ENCODE data around the gene ANKS6.

Gene ANKS6

DNA sequence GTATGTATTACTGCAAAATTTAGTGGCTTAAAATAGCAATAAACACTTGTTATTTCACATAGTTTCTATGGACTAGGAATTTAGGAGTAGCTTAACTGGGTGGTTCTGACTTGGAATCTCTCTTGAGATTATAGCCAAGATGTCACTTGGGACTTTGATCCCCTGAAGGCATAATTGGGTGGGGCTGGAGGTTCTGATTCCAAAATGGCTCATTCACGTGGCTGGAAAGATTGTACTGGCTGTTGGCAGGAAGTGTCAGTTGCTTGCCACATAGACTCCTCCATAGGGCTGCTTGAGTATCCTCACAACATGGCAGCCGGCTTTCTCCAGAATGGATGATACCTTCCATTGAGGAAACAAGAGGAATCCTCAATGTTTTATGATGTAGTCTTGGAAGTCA is 22.4 kb upstream of the ANKS6 start:
- no peak for DNase-seq (ENCODE audit: extremely low read depth in 1 of 2, low read depth in 1 of 2)

DNA sequence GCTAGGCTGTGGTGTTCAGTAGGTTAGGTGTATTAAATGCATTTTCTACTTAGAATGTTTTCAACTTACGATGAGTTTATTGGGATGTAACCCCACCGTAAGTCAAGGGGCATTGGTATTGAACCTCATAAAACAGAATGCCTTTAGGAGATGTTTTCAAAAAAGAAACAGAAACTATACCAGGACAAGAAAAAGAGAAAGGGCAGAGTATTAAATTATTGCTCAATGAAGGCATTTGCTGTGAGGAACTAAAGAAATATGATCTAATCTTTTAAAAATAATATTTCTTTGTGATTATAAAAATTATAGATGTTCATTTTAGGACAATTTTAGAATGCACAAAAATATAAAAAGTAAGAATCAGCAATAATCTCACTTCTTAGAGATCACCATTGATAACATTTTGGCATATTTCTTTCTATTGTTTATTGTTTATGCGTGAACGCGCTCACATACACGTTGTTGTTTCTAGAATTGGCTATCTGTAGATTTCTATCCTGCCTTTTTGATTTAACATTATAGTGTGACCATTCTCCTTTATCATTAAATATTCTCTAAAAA is 19.1 kb upstream of the ANKS6 start:
- no peak for DNase-seq (ENCODE audit: extremely low read depth in 1 of 2, low read depth in 1 of 2)

DNA sequence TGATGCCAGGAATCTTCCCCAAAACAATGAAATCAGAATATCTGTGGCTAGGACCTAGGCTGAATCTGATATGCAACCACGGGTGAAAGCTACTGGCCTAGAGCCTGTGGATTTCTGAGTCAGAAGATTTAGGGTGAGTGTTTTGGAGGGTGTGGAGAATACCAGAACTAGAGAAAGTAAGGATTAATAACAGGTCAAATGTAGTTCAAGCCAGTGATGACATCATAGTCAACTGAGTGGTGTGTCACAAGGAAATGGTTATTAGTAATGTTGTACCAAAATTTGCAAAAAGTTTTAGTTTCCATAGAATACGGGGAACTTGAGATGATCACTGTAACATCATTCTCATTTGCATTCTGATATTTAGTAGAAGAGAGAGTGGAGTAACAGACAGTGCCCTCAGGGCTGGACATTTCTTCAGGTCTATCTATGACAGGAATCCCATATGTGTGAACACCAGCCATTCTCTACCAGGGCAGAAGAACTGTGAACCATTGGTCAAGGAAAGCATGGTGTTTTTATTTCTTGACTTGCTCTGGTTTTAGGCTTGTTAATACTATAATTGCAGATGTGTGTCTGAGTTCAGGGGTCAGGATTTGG is 14.8 kb upstream of the ANKS6 start:
- no peak for DNase-seq (ENCODE audit: extremely low read depth in 1 of 2, low read depth in 1 of 2)

- DNase-seq (ENCODE audit: extremely low read depth in 1 of 2, low read depth in 1 of 2), result no peak
These were observed 13.9 kb upstream of the ANKS6 start for GRCh38 chr9:98810102-98810842.

GRCh38 chr9:98809311-98810101 is 13.2 kb upstream of the ANKS6 start:
- DNase-seq (ENCODE audit: extremely low read depth in 1 of 2, low read depth in 1 of 2), result no peak

GRCh38 chr9:98808875-98809274 is 12.5 kb upstream of the ANKS6 start:
- DNase-seq (ENCODE audit: extremely low read depth in 1 of 2, low read depth in 1 of 2), result no peak

DNA sequence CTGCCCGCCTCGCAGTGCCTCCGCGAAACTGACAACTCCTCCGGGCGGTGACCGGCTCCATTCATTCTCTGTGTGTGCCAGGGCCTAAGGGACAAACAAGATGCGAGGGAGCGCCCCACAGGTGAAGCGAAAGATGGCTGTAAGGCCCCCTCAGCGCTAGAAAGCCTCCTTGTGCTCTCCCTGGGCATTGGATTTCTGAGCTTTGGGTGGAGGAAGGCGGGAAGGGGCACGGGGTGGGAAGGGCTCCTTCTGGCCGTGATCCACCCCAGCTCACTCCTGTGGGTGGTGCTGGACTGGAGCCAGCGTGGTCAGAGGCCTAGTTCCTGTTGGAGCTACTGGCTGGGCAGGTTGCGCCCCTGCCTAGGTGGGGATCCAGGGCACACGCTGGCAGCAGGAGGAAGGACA is 12.1 kb upstream of the ANKS6 start:
- DNase-seq (ENCODE audit: extremely low read depth in 1 of 2, low read depth in 1 of 2), result no peak

DNA sequence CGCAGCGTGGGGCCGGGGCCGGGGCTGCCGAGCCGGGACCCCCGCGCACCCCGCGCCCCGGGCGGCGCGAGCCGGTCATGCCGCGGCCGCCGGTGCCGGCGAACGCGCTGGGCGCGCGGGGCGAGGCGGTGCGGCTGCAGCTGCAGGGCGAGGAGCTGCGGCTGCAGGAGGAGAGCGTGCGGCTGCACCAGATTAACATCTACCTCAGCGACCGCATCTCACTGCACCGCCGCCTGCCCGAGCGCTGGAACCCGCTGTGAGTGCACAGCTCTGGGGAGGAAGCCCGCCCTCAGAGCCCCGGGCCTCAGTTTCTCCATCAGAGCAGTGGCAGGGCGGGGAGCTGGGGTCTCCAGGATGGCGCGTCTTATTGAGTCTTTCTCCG is 11.4 kb upstream of the ANKS6 start:
- no peak for DNase-seq (ENCODE audit: extremely low read depth in 1 of 2, low read depth in 1 of 2)

DNA sequence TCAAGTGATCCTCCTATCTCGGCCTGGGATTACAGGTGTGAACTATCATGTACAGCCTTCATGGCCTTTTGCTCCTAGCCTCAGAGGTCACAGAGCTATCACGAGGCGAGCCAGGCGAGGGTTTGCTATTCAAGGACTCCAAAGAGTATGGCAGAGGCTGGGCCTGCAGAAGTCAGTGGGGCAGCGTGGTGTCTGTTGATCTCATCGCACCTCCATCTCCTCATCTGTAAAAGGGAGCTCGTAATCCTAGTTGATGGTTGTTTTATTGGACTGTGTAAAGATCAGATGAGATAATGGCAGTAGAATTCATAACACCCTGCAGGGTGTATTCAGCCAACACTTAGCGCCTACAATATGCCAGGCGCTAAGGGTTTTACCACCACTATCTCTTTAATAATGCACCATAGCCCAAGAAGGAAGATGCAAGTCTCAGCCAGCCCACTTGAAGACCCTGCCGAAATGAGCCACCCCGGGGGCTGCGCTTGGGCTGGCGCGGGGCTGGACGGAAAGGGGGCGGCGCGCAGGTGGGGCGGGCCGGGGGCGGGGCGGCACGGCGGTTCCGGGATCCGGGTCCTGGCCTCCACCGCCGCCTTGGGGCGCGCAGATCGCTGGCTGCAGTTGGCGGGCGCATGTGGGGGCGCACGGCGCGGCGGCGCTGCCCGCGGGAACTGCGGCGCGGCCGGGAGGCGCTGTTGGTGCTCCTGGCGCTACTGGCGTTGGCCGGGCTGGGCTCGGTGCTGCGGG is 10.9 kb upstream of the ANKS6 start, which contains the start of gene GALNT12:
Gene GALNT12, plus strand, starts transcription at position 601 of the 744 bp plus-strand sequence. Its CDS starts 29 bp downstream, at position 630.
- DNase-seq (ENCODE audit: extremely low read depth in 1 of 2, low read depth in 1 of 2), result peak in 1 of 2 donors; percentile 41

DNA sequence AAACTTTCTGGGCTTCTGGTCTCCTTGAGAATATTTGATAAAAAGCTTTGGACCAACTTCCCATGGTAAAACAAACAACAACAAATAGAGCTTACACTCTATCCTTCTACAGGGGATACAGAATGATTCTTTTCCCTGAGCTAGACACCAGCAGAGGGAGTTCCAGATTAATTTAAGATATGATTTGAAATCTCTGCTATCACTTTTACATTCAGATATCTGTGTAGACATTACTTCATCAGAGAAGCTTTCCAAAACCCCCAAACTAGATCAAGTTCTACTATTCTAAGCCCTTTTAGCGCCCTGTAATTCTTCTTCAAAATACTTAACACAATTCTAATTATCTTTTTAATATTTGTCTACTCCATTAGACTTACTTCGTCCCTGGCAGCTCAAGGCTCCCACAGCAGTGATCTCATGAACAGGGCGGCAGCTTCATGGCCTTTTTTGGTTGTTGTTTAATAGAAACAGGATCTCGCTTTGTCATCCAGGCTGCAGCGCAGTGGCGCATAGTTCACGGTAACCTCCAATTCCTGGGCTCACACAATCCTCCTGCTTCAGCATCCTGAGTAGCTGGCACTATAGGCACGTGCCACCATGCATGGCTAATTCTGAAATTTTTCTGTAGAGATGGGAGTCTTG is 10.2 kb upstream of the ANKS6 start:
- DNase-seq (ENCODE audit: extremely low read depth in 1 of 2, low read depth in 1 of 2), result no peak

DNA sequence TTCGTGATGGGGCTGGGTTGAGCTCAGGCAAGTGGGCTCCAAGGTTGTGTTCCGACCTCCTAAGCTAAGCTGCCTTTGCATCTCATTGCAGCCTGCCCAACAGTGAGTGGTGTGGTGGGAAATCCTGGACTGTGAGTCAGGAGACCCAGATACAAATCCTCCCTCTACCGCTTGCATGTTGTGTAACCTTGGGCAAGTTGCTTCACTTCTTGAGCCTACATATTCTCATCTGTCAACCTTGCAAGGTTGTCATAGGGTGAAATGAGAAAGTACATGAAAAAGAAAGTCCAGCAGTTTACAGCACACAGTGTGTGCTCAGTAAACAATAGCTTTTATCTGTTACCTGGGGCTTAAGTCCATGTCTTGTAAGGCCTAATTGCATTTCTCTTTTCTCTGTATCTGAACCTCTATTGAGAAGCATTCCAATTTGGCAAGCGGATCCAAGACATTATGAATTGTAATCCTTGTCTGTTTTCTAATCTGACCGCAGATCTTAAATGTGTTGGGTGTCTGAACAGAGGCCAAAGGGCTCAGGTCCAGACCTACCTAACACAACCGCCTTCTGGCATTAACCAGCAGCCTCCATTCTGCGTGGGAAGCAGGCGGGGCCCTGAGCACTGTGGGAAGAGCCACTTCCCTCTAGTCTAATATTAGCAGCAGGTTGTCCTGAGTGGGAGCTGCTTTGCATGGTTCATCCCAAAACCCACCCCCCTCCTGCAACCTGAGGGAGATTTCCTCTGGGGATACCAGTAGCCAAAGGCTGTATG is 9.3 kb upstream of the ANKS6 start:
- DNase-seq (ENCODE audit: extremely low read depth in 1 of 2, low read depth in 1 of 2), result no peak

- no peak for DNase-seq (ENCODE audit: extremely low read depth in 1 of 2, low read depth in 1 of 2)
These were observed 7.7 kb upstream of the ANKS6 start for GRCh38 chr9:98804083-98804482.

DNA sequence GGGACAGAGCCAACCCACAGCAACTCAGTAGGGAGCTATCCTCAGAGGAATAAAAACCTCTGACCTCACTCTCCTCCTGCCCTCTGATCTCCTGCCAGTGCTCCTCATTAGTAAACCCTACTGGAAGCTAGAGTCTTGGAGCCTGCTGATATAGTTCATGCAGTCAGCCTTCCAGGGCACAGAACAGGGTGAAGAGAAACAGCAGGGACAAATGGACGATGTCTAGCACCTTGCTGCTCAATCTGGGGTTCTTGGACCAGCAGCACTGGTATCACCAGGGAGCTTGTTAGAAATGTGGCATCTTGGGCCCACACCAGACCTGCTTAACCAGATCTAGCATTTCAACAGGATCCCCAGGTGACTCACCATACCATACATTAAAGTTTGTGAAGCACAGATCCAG is 5.6 kb upstream of the ANKS6 start:
- no peak for DNase-seq (ENCODE audit: extremely low read depth in 1 of 2, low read depth in 1 of 2)

DNA sequence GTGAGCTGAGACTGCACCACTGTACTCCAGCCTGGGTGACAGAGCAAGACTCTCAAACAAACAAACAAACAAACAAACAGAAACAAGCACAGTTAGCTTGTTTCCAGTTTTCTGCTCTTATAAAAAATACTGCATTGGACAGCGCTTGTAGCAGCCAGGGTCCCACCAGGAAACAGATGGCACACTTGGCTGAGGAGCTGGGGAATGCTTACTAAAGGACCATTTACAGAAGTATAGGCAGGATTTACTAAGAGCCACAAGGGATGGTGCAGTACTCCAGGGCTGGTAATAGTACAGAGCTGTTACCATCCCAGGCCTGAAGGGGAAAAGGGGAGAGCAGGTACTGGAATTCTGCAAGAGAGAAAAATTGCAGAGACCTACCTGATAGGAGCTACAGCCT is 5.2 kb upstream of the ANKS6 start:
- DNase-seq (ENCODE audit: extremely low read depth in 1 of 2, low read depth in 1 of 2), result no peak

- no peak for DNase-seq (ENCODE audit: extremely low read depth in 1 of 2, low read depth in 1 of 2)
These were observed 1.9 kb upstream of the ANKS6 start for GRCh38 chr9:98798254-98798653.

- DNase-seq (ENCODE audit: extremely low read depth in 1 of 2, low read depth in 1 of 2), result no peak
These were observed 1.1 kb upstream of the ANKS6 start for GRCh38 chr9:98797491-98797890.

GRCh38 chr9:98795970-98796363 is 388 bp downstream of the ANKS6 start:
- DNase-seq (ENCODE audit: extremely low read depth in 1 of 2, low read depth in 1 of 2), result no peak

- no peak for DNase-seq (ENCODE audit: extremely low read depth in 1 of 2, low read depth in 1 of 2)
These were observed 930 bp downstream of the ANKS6 start for GRCh38 chr9:98795295-98795955.

DNA sequence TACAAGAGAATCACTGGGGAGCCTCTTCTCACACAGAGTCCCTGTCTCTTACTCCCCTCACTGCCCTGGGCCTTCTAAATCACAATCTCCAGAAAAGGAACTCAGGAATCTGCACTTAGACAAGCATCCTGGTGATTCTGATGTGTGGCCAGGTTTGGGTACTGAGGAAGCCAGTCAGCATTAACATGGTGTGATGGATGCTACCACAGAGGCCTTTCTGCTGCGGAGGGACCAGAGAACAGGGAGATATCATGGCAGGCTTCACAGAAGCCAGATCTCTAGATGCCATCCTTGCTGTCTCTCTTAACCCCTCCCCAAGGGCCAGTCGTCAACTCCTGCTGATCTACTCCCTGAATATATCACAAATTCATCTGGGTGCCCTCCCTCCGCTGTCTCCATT is 1.6 kb downstream of the ANKS6 start:
- DNase-seq (ENCODE audit: extremely low read depth in 1 of 2, low read depth in 1 of 2), result no peak

Data from activated CD8-positive, alpha-beta memory T cell treated with anti-CD3 and anti-CD28 coated beads for 1 hour (primary cell).